ENCODE data around the gene ADAT3.
A peak's percentile ranks its signal among the peaks of the same experiment; 100 is the strongest.
"Not testable (repeated sequence)": the region's sequence is repeated elsewhere in the genome, so short reads cannot be mapped to it uniquely, and the experiment has no call there.

Gene ADAT3

GRCh38 chr19:1866693-1867348 is 38.4 kb upstream of the ADAT3 start:
- no peak for DNase-seq (ENCODE audit: low spot score)

- DNase-seq (ENCODE audit: low spot score) = no peak
Measured at GRCh38 chr19:1867349-1867724, 37.9 kb upstream of the ADAT3 start.

GRCh38 chr19:1868971-1869370 is 36.2 kb upstream of the ADAT3 start:
- no peak for DNase-seq (ENCODE audit: low spot score)

DNA sequence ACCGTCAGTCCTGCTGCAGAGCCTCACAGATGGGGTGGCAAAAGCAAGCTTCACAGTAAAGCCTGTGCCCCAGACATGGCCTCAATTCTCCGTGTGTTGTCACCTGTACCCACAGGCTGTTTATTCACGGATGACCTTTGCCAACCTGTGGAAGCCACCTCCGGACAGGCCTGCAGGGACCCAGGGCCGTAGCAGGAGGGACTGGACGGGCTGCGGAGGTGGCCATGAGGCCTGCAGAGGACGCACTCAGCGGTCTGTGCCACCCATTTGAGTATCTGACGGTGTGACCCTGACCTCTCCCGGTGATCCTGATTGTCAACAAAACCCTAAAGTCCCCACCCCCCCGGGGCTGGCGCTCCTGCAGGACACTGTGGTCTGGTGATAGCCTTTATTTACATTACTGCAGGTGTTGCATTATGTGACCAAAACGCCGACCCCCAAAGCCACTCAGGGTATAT is 34.0 kb upstream of the ADAT3 start:
- no peak for DNase-seq (ENCODE audit: low spot score)

GRCh38 chr19:1871630-1872029 is 33.6 kb upstream of the ADAT3 start:
- no peak for DNase-seq (ENCODE audit: low spot score)

DNA sequence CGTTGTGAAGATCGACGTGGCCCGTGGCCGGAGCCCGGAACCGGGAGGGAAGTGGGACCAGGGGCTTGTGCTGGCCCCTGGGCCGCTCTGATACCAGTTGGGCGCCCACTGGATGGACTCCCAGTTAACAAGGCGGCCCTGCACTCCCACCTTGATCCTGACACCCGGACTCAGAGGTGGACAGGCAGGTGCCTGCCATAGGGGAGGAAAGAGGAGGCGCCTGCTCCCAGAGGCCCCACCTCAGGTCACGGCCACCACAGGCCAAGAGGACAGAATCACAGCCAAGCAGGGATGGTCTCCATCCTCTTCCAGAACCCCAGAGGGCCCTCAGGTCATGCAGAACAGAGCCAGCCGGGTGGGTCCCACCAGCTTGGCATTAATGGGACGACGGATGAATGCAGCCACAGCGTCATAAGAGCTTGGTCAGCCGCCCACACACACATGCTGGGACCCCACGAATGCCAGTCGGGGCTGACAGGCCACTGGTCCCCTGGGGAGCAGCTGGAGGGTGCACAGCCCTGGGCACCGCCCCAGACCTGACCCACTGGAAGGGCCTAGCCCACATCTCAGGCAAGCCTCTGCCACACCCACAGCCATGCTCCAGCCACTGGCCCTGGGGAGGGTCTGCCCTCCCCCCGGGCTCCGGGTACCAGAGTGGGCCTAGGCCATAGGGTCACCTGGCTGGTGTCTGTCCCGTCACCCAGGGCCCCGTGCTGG is 32.2 kb upstream of the ADAT3 start:
- no peak for DNase-seq (ENCODE audit: low spot score)

DNA sequence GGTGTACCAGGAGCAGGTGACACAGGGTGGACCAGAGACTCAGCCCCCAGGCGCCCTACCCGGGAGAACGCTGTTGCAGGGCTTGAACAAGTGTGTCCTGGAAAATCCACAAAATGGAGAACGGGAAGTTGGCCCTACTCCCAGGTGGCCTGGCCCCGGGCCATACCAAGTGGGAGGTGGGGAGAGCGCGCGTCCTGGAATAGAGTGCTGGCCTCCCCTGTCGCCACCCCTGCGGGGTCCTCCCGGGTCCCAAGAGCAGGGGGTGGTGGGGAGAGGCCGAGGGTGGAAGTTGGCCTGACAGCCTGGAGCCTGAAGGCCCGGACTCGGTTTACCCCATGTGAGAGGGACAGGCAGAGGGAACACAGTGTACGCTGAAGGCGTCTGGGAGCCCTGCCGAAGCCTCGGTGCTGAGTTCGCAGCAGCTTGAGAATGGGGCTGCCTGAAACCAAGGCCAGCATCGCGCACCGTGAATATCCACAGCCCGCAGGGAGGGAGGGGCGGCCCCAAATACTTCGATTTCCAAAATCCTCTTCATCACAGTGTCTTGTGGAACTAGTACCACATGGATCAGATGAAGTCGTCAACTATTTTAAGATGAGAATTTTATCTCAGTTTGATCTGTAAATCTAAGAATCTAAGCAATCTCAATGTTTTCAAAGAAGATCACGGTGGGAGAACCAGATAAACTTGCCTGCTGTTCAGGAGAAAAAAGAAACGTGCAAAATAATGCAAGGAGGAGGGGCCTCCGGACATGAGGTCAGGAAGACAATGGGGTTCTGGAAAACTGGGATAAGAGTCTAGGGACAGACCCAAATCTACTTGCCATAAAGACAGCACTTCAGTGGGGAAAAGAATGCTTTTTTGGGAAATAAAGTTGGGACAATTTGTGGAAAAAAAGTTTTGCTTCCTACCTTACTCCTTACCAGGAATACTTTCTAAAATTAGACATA is 31.4 kb upstream of the ADAT3 start:
- no peak for DNase-seq (ENCODE audit: low spot score)

DNA sequence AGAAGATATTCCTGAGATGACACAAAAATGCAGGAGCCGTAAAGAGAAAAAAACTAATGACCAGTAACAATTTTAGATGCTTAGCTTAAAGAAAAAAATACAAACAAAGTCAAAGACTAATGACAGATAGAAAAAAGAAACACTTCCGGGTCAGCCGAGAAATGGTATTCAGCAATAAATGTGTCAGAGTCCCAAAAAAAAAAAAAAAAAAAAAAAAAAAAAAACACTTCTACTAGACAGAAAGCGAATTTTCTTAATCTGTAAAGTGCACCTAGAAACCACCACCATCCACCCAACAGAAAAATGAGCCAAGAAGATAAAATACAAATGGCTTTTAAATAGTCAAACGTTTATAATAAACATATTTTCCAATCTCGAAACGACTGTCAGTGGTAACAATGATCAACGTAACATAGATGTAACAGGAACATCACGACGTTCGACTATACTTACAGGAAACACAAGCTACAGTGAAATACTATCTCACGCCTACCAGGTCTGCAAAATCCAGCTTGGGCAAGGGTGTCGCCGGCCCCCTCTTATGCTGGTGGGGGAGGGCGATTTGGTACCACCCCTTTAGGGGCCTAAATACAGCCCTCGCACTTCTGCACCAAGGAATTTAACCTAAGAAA is 30.5 kb upstream of the ADAT3 start:
- no peak for DNase-seq (ENCODE audit: low spot score)

- DNase-seq (ENCODE audit: low spot score) = not testable (repeated sequence)
Measured at GRCh38 chr19:1875265-1875645, 29.9 kb upstream of the ADAT3 start.

DNA sequence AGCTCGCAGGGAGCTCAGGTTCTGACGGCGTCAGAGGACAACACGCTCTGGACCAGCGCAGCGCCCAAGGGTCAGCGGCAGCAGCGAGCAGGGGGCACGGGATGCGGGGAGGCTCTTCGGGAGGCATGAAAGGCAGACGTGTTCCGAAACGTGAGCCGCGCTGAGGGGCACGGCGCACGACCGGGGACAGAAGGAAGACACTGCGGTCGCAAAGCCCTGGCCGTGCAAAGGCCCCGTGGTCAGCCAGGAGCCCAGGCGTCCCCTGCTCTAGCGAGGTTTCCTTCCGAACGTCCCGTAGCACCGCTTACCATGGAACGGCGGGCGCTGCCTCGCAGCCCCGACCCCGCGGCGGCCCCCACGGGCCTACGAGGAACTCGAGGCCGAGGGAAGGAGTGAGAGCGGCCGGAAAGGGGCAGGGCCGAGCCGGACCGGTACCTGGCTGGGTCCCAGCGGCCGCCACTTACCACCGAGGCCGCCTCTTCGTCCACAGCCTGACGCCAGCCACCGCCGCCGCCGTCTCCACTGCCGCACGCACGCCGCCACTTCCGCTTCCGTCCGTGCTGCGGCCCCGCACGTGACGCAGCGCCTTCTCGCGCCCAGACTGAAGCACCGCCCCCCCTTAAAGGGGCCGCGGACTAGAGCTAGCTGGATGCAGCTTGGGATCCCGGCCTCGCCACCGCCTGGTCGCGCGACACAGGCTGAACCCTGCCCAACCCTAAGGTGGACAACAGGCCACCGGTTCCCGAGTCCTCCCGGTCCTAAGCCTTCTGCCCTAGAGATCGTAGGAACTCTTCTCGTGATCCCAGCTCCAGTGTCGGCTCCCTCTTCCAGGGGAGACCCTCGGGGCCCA is 29.3 kb upstream of the ADAT3 start:
- peak; percentile 92 for DNase-seq (ENCODE audit: low spot score)

DNA sequence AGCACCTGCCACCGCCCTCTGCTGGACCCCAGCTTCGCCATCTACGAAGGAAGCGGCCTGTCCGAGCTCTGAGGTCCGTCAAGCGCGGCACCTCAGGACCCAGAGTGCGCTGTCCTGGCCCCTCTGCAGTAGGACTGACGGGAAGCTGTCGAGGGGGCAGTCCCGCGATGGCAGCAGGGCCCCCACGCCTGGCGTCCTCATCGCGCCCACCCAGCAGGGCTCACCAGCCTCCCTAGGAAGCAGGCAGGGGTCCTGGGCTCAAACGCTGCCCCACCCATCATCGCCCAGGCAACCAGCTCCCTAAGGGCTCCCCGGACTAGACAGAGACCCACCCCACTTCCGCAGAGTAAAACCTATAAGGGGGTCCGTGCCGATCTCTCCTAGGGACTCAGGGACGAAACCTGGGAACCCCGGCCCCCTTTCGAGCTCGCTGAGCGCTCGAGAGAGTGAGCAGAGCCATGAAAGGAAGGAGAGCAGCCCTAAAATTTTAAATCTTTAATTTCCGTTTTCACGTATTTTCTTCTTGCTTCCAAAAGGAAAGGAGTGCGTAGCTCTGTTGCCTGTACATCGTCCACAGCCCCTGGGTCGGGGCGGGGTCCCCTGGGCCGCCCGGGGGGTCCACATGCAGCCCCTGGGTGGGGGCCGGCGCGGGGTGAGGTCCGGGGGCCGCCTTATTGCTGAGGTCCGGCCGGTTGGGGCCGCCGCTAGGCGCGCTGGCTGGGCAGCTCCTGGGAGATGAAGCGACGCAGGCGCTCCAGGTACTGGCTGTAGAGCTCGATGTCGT is 28.5 kb upstream of the ADAT3 start:
- DNase-seq (ENCODE audit: low spot score) = not testable (repeated sequence)

- not testable (repeated sequence) for DNase-seq (ENCODE audit: low spot score)
Measured at GRCh38 chr19:1877280-1877660, 27.9 kb upstream of the ADAT3 start.

- DNase-seq (ENCODE audit: low spot score) = not testable (repeated sequence)
Measured at GRCh38 chr19:1878583-1878982, 26.6 kb upstream of the ADAT3 start.

GRCh38 chr19:1879982-1880381 is 25.2 kb upstream of the ADAT3 start:
- not testable (repeated sequence) for DNase-seq (ENCODE audit: low spot score)

GRCh38 chr19:1880611-1881392 is 24.4 kb upstream of the ADAT3 start:
- DNase-seq (ENCODE audit: low spot score) = no peak

DNA sequence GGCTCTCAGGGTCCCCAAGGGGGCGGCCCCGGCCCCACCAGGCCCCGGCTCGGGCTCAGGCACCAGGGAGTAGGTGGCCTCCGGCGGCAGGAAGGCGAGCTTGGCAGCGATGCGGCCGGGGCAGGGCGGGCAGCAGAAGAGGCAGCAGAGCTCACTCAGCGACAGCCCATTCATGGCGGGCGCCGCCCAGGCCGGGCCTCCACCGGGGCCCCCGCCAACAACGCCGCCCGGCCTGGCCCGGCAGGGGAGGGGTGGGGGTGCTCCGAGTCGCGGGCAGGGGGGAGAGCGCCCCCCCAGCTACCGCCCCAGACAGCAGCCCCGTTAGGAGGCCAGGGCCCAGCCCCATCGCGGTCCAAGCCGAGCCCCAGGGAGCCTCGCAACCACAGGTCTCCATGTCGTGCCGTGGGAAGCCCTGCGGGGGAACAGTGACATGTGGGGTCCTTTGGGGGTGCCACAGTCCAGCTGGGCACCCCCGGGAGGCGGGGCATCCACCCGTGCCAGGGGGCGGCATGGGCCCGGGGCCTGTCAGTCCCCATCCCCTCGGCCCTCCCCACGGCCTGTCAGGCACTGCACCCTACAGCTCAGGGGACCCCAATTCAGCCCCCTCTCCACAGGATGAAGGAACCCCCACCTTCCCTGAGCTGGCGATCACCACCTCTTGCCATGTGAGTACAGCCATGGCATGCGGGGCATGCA is 23.7 kb upstream of the ADAT3 start:
- not testable (repeated sequence) for DNase-seq (ENCODE audit: low spot score)

DNA sequence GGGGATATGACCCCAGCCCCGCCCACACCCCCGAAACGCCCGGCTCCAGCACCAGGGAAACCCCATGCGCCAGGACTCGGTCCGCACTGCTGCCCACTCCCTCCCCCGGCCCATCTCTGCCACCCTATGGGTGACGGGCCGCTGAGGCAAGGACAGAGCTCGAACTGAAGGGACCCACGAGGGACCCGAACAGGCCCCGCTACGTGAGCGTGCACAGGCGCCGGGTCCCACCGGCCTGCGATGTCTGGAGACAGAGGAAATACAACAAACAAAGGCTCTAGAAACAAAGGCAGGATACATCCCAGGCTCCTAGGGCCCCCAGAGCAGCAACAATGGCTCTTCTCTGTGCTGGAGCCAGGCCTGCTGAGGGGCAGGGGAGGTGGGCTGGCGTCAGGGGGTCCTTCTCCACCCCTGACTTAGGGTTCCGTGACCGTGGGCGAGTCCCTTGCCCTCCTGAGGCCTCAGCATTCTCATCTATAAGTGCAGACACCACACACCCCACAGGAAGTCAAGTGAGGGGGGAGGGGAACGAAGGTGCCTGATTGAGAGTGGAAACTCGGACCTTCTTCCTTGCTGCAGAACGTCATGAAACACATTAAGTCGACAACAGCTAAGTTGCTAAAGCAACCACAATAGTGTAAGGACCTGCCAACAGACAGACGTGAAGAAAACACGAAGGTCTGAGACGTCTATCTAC is 23.0 kb upstream of the ADAT3 start:
- no peak for DNase-seq (ENCODE audit: low spot score)
